Measurements from ENCODE around the gene HIVEP2.

HIVEP2 gene

GRCh38 chr6:142811923-142812322 is 133.1 kb downstream of the HIVEP2 start:
- DNase-seq: no peak

- DNase-seq: no peak
Observed at GRCh38 chr6:142810952-142811514, 133.9 kb downstream of the HIVEP2 start.

DNA sequence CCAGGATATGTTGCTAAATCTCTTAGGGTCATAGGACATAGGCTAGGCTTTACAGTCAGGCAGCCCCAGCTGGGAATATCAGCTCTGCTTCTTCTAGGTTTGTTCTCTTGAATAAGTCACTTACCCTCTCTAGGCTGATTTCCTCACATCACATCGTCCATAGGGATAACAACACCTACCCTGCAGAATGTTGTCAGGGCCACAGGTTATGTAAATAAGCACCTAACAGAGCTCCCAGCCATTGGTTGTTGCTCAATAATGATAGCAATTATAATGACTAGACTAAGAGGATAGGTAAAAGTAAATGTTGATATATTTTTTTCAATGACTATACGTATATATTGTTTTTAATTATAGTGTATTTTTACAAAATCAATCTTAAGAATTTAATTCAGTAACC is 135.0 kb downstream of the HIVEP2 start:
- no peak for DNase-seq

DNA sequence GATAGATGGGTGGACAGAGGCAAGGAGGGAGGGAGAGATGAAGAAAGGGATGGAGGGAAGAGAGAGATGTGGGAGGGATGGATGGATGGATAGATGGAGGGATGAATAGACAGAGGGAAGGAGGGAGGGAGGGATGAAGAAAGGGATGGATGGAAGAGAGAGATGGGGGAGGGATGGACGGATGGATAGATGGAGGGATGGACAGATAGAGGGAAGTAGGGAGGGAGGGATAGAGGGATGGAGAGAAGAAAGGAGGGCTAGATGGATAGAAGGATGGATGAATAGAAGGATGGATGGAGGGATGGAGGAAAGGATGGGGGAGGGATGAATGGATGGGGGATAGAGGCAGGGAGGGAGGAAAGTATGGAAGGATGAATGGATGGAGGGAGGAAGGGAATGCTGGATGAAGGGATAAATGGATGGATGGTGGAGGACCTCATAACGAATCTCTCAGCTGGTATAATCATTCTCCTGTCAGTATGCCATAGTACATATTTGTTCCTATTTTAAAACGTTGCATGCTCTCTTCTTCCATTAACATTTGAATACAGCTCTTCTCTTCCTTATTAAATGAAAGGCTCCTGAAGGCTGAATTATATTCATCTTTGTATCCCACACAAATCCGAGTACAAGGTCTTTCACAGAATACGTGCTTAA is 136.4 kb downstream of the HIVEP2 start:
- DNase-seq: no peak

DNA sequence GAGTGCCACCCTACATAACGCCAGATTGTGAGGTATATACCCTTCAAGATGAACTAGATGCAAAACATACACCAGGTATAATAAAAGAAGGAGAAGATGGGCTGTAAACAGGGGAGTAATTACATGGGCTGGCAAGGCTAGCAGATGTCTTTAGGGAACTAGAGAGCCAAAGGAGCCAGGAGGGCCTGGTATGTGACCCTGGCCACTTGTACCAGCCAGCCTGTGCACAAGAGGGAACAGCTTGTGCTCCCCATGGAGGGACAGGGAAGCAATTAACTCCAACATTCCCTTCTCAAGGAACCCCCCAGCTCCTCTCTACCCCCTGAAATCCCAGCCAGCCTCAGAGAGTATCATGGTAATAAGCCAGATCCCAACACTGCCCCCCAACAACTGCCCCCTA is 139.9 kb downstream of the HIVEP2 start:
- no peak for DNase-seq

DNA sequence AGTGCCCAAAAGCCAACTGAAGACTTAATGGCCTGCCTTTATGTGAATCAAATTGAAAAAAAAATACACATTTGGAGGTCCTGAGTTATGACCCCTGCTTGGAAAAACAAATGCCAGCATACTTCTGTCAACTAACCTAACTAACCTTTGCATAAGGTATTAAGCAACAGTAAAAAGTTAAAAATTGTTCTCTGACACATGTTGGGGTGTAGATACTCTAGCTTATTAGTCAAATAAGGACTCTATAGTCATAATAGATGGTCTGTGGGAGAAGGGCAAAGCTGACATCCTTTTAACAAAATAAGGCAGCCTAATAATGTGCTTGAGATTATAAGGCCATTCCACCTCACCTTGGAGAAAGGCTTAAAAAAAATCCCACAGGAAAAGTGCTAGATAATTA is 140.5 kb downstream of the HIVEP2 start:
- DNase-seq: no peak

DNA sequence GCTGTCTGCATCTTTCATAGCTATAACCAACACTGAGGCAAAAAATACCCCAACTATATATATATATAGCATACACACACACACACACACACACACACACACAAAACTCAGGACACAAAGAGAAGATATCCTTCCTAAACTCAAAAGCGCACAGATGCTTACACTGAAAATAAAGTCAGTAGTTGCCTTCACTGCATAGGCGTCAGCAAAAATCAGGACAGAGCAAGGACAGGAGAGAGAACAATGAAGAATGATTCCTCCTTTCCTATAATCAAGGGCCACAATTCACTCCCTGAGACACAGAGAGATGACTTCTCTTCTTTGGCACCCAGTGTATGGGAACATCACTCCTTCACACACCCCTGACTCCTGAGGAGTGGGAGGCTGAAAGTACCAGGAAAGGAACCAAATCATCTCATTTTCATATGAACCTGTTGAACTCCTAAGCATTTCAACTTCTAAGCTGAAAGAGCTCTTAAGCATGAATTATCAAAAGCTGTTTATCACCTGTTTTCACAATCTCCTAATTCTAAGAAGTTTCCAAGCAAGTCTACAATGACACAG is 141.4 kb downstream of the HIVEP2 start:
- no peak for DNase-seq

GRCh38 chr6:142803032-142803431 is 141.9 kb downstream of the HIVEP2 start:
- DNase-seq: no peak

GRCh38 chr6:142802124-142802523 is 142.9 kb downstream of the HIVEP2 start:
- peak; percentile 29 for DNase-seq

GRCh38 chr6:142800240-142800639 is 144.7 kb downstream of the HIVEP2 start:
- no peak for DNase-seq

DNA sequence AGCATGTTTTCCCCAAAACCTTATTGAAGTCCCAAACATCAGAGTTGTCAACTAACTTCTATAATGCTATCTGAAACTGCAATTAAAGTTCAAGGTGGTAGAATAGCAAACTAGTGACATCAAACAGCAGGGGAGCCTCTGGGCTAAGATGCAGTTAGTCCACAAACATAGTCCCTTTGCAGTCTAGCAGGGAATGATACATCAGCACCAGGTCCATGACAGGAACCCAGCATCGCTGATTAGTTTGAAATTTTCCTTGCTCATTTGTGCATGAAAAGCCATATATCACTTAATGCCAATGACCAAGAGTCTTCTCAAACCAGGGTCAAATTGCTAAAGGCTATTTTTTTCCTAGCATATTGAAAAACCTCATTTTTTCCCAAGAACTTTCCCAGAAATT is 145.3 kb downstream of the HIVEP2 start:
- DNase-seq: no peak

DNA sequence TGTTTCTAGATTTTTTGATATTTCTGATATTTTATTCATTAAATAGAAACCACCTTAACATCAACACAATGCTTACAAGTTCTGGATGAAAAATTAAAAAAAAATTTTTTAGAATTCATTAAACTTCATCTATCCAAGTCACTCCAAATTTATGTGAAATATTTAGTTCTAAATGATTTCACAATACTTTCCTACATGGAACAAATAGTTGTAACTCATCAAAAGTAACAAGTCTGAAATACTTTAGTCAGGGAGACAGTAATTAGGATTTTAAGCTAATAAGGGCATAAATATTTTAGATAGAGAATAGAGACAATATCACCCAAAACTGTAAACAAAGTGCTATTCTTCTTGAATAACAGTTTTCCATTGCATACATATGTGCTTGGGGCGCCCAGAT is 147.8 kb downstream of the HIVEP2 start:
- no peak for DNase-seq

GRCh38 chr6:142796571-142796970 is 148.4 kb downstream of the HIVEP2 start:
- no peak for DNase-seq

DNA sequence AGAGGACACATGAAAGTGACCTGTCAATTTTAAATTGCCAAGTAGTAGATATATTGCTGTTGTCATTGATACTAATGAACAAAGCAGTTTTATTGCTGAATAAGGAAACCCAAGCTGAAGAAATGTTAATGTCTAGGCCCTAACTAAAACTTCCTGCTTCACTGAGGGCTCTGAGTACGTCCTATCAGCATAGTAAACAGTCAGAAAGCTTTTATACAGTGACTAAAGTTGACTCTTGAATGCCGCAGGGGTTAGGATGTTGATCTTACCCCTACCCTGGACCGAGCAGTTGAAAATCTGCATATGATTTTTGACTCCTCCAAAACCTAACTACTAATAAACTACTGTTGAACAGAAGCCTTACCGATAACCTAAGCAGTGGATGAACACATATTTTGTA is 149.0 kb downstream of the HIVEP2 start:
- DNase-seq: no peak

DNA sequence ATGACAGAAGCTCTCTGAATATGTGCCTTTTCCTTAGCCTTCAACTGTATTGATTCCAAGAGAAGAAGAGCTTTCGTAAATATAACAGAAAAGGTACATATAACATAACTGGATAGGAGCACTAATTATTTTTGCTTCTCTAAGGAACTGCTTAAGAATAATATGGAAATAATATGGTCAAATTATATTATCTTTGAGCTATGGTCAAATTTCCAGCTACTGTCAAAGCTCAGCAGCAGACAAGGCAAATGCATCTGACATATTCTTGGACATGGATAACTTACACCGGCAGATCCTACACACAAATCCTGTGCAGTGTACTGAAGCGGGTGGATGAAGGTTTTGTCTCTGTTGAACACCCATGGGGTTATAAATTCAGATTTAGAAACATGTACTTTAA is 150.6 kb downstream of the HIVEP2 start:
- DNase-seq: no peak

DNA sequence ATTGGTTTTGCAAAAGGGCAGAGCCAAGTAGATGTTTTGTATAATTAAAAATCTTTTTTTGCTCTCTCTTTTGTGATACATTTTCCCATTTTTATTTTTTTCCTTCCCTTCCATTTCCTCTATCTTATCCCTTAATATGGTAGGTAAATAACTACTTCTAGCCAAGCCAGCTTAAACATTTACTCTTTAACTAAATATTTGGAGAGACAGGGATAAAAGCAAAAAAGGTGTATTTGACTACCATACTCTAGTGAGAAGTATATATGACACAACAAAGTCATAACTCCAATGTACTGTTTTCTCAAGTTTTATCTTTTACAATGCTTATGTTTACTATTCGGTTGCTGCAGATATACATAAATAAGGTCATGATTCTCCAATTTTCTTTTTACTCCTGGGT is 154.7 kb downstream of the HIVEP2 start:
- DNase-seq: no peak

- no peak for DNase-seq
Observed at GRCh38 chr6:142787422-142787821, 157.6 kb downstream of the HIVEP2 start.

- DNase-seq: no peak
Observed at GRCh38 chr6:142786476-142786875, 158.5 kb downstream of the HIVEP2 start.

DNA sequence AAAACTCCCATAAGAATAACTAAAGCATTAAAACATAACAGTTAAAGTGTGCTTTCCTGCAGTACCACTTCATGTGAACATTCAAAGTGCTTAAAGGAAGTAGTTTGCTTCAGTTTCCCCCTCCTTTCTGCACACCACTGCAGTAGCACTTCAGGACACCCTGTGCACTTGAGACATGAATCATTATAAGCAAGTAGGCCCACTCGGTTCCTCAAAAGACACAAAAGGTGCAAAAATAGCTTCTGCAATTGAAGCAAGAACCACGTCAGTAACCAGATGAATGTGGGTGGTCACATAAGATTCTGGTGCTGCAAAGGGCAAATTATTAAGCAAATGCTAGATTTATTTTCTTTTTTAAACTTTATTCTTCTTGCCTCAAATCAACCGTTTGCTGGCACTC is 160.6 kb downstream of the HIVEP2 start:
- peak; percentile 39 for DNase-seq

GRCh38 chr6:142783499-142783898 is 161.5 kb downstream of the HIVEP2 start:
- no peak for DNase-seq

DNA sequence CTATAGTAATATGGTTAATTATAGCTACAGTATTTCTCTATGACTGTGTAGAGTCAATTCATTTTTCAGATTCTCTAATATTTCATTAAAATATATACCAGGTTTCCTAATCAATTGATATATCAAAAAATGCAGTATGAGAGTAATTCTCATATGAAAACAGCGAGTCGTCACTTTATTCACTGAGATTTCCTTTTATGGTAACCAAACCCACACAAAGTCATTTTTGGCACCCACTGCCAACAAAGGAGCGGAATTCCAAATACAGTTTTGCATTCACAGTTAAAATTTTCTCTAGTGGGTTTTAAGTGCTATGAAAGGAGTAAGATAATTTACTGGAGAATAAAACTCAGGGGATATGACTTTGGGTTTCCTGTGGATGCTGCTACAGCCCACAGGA is 163.8 kb downstream of the HIVEP2 start:
- DNase-seq: no peak

DNA sequence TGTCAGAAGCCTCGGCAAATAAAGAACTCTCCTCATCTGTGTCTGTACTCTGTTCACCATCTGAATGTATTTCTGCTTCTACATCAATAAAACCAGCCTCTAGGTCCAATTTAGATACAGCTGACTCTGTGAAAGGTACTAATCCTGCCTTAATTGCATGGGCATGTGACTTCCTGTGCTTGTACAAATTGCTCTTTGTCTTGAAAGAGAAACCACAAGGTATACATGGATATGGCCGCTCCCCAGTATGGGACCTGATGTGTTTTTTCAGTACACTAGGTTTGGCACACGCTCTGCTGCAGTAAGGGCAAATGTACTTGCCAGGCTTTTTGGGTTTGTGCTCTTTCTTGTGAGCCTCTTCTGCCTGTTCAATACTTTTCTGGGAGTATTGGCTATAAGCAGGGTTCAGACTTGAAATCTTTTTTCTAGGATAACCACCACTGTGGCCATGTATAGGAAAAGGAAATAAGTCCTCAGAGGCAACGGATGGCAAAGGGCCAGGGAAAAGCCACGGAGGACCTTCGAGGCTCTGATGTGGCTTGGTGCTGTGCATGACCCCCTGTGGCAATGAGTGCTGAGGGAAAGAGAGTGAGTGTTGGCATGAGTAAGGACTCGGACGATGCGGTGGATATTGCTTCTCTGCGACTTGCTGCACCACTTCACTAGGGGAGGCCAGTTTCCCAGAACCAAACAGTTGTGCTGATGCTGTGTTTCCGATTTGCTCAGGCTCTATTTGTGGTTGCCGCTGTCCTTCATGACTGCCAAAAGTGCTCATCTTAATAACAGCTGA is 170.9 kb downstream of the HIVEP2 start:
- DNase-seq: peak; percentile 30

- DNase-seq: no peak
Observed at GRCh38 chr6:142773324-142773723, 171.7 kb downstream of the HIVEP2 start.

DNA sequence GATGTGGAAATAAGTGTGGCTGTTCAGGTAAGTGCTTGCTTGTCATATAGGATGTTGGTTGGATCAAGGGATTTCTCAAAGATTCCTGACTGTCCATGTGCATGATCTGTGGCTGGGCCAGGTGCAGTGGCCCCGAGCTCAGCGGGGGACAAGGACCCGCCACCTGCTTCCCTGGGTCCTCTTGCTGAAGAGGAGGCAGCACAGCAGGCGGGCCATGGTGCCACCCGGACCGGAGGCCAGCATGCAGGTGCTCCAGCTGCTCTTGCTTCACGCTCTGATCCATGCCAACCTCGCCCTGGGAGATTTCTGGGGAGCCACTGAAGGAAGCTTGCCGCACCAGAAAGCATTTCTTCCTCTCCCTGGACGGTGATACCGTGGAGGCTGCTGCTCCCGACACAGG is 173.8 kb downstream of the HIVEP2 start:
- no peak for DNase-seq

All from CD4-positive, alpha-beta T cell treated with Interleukin-17A for 4 hours (primary cell).